NK-92 (cell line): ENCODE data around the gene FAM131A.

ENCODE experiments used
- DNase-seq: peaks from one replicate; lab custom pipeline; 2025; ENCODE audit not compliant: unreplicated experiment; lab: John Stamatoyannopoulos, UW

FAM131A gene

DNA sequence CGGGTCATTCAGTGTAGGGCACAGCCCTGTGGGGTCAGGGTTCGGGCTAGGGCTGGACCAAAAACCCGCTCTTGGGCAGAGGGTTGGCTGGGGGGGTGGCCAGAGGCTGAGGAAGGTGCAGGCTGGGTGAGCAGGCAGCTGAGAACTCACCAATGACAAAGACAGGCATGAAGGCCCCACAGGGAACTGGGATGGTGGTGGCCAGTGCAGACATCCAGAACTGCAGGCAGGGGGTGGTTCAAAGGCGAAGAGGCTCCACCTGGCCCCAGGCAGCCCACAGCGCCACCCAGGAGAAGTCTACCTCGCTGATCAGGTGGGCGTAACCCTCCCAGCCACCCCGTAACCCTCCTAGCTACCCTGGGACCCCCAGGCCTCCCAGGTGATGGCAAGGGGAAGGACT lies 17.4 kb downstream of the FAM131A start:
- DNase-seq: no peak

DNA sequence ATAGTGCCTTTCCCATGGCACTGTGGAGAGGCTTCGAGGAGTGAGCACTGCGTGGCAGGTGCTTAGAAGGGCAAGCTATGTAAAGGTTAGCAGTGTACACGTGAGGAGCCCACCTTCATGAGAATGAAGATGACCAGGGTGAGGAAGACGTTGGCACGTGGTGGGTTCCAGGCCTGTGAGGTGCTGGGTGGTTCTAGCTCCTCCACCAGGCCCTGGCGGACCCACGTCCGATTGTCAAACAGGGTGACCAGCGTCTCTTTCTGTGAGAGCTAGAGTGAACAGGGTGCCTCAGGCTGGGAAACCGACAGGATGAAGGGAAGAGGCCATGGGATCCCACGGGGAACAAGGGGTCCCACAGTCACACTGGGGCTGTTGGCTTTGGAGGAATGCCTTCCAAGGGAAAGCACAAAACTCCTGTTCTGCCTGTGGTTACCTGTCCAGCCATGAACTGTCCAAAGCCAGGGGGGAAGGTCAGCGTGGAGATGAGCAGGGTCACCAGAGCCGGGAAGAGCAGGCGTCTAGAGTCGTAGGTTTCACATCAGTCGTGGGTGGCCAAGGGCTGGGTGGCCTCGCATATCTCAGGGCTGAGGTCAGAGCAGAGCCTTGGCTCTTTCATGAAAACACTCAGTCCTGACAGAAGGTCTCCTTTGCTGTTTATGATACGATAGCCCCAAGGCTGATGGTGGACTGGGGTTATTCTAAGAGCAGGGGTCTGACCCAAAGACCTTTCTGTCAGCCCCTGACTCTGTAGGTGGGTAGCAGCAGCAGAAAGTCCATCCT lies 18.1 kb downstream of the FAM131A start:
- no peak for DNase-seq

DNA sequence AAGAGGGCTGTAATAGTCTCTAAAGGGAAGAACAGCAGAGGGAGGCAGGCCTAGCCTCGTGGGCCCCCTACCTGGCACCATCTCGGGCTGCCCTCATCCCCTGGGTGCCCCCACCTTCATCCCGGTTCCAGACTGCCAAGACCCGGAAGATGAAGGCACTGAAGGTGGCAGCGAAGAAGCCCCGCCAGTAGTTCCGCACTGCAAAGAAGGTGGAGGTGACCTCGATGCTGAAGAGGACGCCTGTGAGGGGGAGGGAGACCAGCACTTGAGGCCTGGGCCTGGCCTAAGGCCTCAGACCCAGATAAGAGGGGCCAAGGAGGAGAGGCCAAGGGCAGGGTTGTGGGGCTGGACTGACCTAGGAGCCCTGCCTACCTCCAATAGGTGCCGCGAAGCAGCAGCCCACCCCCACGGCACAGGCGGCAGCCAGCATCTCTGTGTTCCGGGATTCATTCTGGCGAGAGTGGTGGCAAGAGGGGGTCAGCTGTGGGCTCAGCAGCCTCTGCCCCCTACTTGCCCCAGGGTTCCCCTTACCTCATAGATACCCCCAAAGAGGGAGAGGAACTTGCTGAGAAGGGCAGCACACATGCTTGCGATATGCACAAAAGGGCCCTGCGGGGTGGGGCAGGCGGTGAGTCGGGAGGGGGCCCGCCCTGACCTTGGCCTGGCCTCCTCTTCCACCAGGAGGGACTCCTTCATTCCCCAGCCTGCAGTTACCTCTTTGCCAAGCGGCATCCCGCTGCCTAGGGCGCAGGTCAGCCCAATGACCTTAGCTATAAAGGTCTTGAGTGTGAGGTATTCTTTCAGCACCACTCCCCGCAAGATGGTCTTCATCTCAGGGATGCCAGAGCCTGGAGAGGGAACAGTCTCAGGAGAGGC lies 20.1 kb downstream of the FAM131A start:
- DNase-seq: no peak

DNA sequence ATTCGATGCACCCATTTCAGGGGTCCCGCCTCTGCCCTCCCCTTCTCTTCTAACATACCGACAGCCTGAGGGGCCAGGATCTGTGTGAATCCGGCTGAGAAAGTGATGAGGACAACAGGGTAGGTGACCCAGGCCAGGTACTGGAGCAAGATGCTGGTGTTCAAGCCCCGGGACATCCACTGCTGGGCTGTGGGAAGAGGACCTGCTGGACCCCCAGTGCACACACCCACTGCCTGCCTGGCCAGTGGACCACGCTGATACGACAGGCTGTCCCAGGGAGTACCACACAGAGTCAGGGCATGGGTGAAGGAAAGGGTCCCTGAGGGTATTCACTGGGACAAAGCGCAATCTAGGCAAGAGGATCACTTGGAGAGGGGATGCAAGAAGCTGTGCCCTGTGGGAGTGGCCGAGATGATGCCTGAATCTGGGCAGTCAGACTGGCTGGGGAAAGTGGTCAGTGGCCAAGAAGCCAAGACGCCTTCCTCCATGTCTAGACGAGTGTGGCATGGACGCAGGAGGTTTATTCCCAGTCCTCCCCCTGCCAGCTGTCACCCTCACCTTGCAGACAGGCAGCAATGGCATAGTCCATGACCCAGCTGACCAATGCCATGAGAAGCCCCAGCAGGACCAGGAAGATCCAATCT lies 20.8 kb downstream of the FAM131A start:
- no peak for DNase-seq

DNA sequence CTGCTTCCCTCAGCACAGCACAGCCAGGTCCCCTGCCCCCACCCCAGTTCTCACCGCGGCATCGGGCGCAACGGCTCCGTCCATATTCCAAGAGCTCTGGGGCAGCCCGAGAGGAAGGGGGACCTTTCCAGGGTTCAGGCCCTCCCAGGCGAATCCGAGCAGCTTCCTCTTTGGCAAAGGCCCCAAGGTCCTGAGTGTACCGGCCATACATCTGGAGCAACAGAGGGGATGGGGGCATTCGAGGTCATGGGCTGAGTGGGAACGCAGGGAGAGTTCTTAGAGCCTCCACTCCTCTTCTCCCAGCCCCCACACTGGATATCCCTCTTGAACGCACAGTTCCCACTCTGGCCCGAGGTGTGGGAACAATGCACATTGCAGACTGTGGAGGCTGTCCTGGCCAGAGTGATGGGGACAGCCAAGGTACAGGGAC lies 21.5 kb downstream of the FAM131A start:
- DNase-seq: no peak

DNA sequence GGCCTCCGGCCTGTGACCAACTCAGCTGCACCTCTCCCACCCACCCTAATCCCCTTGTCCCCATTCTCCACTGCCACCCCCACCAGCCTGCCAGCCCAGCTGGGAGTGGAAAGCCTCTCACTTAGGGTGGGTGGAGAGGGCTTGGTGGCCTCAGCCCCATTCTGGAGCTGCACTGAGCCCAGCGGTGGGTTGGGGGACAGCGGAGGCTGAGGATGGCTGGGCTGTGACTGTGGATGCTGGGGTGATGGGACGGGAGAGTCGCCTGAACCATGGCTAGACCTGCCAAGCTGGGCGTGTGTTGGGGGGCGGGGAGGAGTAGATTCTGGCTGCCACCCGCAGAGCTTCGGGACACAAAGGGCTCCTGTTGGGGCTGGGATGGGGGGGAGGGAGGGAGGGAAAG lies 22.2 kb downstream of the FAM131A start:
- no peak for DNase-seq

DNA sequence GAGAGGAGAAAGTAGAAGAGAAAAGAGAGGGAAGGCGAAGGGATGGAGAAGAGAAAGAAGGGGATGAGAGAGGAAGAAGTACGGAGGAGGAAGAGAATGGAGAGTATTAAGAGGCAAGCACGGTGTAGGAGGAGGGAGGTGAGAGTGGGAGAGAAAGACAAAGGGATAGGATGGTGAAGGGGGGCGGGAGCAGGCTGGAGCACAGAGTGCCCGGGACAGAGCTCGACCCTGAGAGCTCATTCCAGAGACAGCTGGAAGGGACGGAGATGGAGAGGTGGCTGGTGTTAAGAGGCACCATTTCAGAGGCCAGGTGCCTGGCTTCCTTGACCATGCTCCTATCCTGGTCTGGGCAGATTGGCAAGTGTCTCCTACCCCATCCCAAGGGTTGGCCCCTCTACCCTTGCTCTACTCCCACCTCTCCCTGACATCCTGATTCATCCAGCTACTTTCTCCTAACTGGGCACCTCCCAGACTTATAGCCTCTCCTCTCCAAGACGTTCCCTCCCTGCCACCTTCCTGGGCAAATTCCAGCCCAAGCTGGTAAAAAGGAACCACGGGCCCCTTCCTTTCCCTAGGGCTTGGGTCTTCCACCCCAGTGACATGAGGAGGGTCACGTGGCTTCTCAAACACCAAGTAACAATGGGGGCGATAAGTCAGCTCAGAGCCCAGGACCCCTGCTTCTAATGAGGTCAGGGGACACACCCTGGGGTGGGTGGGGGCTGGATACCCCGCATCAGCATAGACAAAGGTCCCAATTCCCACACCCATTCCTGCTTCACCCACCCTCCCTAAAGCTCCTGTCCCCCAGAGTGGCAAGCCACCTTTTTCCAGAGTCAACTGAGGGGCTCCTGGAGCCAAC lies 22.9 kb downstream of the FAM131A start:
- DNase-seq: no peak

DNA sequence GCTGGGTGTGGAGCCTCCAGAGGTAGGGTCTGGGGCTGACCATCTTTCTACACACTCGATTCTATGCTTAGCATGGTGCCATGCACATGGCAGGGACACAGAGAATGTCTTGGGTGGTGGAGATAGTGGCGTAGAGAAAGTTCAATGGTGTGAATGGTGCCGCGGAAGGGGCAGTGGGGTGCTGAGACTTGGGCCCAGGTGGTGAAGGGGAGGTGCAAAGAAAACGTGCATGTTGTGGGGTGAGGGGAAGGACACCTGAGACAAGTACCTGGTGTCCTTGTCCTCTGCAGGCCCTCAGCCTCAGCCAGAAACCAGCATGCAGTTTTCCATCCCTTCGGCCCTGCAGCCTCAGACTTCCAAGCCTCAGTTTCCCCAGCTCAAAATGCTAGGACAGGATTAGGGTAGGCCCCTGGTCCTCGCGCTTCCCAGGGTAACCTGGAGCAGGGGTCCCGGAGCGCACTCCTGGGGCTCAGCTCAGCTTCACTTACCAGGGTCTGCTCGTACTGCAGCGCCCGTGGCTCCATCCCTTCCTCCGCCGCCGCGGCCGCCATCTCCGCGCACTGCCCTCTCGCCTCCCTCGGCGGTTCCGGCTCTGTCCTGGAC lies 23.6 kb downstream of the FAM131A start:
- DNase-seq: no peak

DNA sequence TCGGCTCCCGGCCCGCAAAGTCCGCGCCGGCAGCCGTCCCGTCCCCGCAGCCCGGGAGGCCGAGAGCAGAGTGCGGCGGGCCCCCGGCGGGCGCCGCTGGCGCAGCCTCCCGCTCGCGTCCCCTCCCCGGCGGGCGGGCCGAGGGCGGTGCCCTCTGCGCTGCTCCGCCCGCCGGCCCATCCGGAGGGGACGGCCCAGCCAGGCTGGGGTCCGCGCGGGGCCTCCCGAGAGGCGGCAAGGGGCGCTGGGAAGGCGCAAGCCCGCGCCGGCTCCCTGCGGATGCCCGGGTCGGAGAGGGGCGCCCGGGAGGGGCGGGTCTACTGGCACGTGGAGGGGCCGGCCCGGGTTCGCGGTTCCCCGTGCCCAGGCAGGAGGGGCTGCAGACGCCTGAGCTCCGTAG lies 24.1 kb downstream of the FAM131A start, which contains the start of the genes CLCN2 and POLR2H:
CLCN2 (minus strand) TSS at position 74 of the 400 bp plus-strand sequence. CDS start 126 bp downstream, outside the sequence.
POLR2H (plus strand) TSS at position 179 of the 400 bp plus-strand sequence. CDS start 1,783 bp downstream, outside the sequence.
- no peak for DNase-seq

DNA sequence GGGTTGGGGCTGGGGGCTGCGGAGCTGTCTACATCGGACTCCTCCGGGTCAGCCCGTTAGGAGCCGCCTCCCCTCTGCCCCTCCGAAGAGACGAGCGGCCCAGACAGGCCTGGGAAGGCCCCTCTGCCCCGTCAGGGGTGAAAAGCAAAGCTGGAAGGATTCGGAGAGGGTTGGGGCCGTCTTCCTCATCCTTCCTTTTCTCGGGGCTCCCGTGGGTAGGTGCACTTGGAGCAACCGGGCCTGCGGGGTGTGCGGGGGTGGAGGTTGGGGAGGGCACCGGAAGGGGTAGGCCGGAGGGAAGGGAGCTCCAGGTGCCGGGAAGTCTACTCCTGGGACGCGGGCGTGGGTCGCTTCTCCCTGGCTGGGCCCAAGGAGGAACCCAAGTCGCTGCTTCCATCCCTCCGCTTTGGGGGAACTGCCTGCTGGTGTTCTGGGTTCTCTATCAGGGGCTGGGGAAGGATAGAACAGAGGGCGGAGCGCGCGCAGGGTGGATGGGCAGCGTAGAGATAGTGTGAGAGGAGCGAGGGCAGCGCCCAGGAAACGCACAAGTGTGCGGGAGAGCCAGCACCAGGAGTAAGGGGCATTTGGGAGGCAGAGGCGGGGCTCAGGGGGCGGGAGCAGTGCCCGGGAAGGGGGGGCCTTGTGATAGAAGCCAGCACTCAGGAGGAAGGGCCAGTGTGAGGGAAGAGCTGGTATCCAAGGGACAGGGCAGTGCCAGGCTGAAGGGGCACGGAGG lies 24.7 kb downstream of the FAM131A start:
- no peak for DNase-seq

DNA sequence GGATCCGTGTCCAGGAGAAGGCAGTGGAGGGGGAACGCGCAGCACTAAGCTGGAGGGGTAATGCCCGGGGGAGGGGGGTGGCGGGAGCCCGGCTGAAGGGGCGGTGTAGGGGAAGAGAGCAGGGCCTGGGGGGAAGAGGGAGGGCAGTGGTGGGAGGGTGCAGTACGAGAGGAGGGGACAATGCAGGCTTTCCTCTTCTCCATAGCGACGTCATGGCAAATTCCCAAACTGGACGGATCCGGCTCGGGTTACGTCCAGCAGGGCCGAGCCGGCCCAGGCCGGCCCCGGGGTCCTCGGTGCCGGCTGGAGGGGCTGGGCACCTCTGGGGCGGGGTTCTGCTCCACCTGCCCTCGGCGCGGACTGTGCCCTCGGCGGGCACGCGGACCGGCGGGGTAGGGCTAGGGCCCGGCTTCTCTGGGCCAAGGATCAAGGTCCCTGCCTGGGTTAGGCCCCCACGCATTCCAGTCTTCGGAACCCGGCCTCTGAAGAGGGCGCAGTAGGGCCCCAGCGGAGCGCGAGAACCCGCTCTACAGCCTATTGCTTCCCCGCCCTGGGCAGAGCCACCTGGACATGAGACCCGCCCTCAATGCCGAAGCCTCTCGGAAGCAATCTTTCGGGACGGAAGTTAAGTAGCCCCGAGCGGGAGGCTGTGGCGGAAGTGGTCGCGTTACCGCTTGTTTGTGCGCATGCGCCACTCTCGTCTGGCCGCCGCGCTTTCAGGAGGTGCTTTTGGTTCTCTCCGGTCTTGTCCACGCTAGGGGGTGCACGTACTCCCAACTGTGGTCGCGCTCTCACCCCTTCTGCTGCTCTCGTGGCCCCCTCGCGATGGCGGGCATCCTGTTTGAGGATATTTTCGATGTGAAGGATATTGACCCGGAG lies 25.5 kb downstream of the FAM131A start:
- peak; percentile 80 for DNase-seq

DNA sequence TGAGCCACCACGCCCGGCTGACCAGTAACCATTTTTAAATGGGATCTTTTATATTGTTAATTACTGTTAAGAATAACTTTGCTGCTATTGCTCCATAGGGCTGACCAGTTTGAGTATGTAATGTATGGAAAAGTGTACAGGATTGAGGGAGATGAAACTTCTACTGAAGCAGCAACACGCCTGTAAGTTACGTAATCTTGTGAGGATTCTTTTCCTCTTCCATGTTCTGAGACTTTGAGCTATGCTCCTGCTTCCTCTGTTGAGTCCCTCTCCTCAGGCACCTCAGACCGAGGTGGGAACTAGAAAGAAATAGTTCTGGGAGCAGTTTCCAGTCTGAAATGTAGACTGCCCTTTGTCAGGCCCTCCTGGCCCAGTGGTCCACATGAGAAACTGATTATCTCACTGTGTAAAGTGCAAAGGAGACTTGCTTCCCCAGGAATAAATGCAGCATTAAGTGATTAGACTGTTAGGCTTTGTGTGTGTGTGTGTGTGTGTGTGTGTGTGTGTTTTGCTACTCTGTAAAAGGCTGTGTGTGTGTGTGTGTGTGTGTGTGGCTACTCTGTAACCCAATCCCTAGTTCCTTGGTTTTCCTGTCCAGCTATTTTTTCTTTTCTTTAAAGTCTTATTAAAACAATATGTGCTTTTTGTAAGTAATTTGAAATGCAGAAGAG lies 29.4 kb downstream of the FAM131A start:
- no peak for DNase-seq

DNA sequence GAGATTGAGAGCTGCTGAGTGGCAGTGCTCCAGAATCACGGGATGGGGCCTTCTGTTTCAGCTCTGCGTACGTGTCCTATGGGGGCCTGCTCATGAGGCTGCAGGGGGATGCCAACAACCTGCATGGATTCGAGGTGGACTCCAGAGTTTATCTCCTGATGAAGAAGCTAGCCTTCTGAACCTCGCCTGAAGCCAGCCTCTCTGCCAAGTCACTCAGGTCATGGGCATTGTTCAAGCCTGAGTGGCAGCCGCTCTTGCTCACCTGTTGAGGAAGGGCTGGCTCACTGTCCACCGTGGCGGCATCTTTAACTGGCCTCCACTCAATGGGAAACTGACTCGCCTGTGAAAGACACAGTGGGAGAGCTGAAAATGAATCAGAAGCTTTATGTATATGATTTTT lies 30.7 kb downstream of the FAM131A start:
- DNase-seq: no peak

DNA sequence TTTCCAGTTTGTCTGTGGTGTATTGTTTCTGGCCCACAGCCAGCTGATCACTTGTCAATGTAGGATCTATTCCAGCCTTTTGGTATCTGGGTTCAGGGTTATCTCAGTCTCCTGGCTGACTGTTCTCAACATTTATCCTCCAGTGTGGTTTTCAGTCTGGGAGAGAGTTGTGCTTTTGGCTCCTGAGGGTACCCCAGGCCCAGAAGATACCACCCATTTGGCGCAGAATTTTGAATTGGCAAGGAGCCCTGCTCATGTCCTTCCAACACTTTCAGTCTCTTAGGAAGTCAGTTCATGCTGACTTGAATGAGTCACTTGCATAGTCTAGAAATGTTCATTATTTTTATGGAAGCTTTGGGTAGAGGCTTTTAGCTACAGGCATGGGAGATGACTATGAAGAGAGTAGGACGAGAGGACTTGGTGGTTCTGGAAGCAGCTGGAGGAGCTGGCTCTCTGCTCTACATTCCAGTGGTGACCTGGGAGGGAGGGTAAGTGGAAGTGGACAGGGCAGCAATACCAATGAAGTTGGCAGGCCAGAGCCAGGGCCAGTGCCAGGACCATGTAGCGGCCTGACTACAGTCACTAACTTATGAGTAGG lies 31.3 kb downstream of the FAM131A start:
- no peak for DNase-seq

DNA sequence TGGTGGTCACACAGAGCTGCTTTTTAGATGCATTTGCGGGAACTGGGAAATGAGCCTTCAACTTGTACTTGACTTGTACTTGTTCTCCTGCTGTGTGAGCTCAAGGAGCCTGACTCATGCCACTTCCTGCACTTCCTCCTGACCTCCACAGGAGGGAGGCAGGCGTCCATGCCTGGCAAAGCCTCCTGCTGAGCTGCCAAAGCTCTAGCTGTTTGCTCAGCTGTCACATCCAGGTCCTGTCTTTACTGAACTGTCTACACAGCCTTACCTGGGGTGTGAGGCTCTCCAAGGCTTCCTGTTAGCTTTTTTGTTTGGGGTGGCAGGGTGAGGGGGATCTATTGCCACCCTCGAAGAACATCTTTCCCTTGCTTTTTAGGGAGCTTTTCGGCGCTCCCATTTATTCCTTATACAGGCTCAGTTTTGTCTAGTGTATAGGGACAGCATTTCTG lies 34.2 kb downstream of the FAM131A start:
- DNase-seq: no peak

DNA sequence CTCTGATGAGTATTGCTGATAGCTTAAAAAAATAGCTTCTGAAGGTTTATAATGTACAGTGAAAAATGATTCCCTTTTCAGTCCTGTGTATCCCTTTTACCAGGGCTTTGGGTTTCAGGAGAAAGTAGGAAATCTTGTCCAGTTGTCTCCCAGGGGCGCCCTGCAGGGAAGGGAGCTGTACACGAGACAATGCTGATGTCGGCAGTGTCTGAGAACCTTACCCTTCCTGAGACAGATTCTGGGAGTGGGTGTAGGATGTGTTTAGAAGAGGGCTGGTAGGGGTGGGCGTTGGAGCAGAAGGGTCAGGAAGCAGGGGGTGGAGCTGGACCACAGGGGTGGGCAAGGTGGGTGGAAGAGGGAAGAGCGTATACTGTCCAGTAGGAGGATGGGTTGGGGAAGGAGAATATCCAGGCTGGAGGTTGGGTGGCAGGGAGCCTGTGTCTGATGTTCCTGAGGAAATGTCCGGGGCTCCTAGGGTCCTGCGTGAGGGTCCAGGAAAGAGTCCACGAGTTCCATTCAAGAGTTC lies 35.0 kb downstream of the FAM131A start:
- no peak for DNase-seq

DNA sequence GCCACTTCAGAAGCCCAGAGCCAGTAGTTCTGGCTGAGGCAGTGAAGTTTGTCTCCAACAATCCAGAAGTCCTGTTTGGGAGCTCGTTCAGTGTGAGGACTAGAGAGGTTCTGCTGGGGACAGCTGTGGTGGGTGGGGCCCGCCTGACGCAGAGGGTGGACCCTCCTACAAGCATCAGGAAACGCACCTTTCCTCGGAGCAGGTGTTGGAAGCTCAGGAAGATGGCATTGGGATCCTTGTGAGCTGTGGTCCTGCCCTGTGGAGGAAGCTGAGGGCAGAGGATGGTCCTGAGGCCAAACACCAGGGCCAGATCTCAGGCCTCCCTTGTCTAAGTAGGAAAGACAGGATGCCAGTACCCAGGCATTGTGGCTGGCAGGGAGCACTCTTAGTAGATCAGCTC lies 35.5 kb downstream of the FAM131A start:
- no peak for DNase-seq
